Thyroid gland (tissue), 4 donors: ENCODE measurements around the gene APBB1IP. TPM values are rescaled to one million over a fixed set of nuclear protein-coding genes. Genes with fewer than 3 reads are reported as not detected.

ENCODE experiments used
- DNase-seq, 2 donors: peaks; one replicate each; pipeline ENCODE4 v3.0.0-alpha.2; 2019
- H3K27ac ChIP-seq, 3 donors: fragments of 200-600 bp; sonication (generic); 1 replicate in 2 of 3; 2 replicates in 1 of 3; pipeline ENCODE4 v1.5.1; 2016 to 2019; ENCODE audit warnings: mild to moderate bottlenecking in 1 of 3, moderate library complexity in 1 of 3
- H3K27me3 ChIP-seq: fragments of 200-600 bp; sonication (generic); one replicate; pipeline ENCODE4 v1.5.1; 2019
- H3K36me3 ChIP-seq, 2 donors: fragments of 200-600 bp; sonication (generic); one replicate each; pipeline ENCODE4 v1.5.1; 2016 to 2019
- H3K4me1 ChIP-seq, 2 donors: fragments of 200-600 bp; sonication (generic); one replicate each; pipeline ENCODE4 v1.5.1; 2017 to 2019
- H3K4me3 ChIP-seq, 3 donors: fragments of 200-600 bp; sonication (generic); replicated peaks in 1 of 3; 1 replicate in 2 of 3; 2 replicates in 1 of 3; pipeline ENCODE4 v1.5.1; 2016; ENCODE audit warnings: mild to moderate bottlenecking in 1 of 3
- H3K9me3 ChIP-seq: fragments of 200-600 bp; sonication (generic); one replicate; pipeline ENCODE4 v1.5.1; 2017
- POLR2A ChIP-seq, 2 donors: fragments of 450-650 bp; IDR thresholded peaks; one replicate each; pipeline ENCODE4 v1.6.1; 2017; ENCODE audit warnings: antibody characterized with exemption in 2 of 2, mild to moderate bottlenecking in 2 of 2, moderate library complexity in 1 of 2
- WGBS, 2 donors: methylation state at CpG; one replicate each; pipeline ENCODE4 v1.1.5; 2017; 5-methylcytosine and 5-hydroxymethylcytosine counted together
- intact Hi-C: fragments of 100-400 bp; cut with DNase I; formaldehyde crosslinking; loops from one replicate; pipeline ENCODE4 v1.15.1; 2023
- total RNA-seq, 4 donors: library from RNA; depleted of rRNA; stranded (reverse); fragments of >200 nt; gene quantifications; one replicate each; pipeline ENCODE4 v1.2.3, GENCODE V29; 2016
- TF ChIP-seq, protein P1 (sequence below), 6 experiments: fragments of 200-600 bp in 3 of 6; fragments of 450-650 bp in 3 of 6; sonication (generic) in 3 of 6; IDR thresholded peaks; one replicate each; pipeline ENCODE4 v1.5.1; 2016 to 2019; ENCODE audit warnings: antibody characterized with exemption in 6 of 6, mild to moderate bottlenecking in 2 of 6, inconsistent platforms in 1 of 6, moderate library complexity in 1 of 6

Gene APBB1IP
- total RNA-seq, 4 donors from 2014 or later = 1.5 to 4.3 (median 2.2) TPM

DNA sequence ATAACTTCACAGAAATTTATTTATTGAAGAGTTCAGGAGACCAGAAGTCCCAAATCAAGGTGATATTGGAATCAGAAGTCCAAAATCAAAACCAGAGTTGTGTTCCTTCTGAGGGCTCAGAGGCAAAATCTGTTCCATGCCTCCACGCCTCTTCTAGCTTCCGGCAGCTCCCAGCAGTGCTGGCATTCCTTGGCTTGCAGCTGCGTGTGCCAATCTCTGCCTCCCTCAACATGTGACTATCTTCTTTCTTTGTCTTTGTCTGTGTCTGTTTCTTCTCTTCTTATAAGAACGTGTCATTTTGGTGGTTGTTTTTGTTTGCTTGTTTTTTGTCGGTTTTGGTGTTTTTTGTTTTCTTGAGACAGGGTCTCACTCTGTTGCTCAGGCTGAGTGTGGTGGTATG, 116.1 kb downstream of the APBB1IP start:
- H3K36me3 ChIP-seq = no peaks in the 10 kb centered on the region
- H3K9me3 ChIP-seq = no peaks in the 10 kb centered on the region
- H3K27ac ChIP-seq = no peak overlapping the region
- H3K4me1 ChIP-seq = peaks cover 0 to 7% of the 10 kb centered on the region in 2 donors
- WGBS, 2 donors = 89 to 91% methylated on average over 5 of the region's 5 CpGs
- H3K4me3 ChIP-seq = no peak overlapping the region
- H3K27me3 ChIP-seq = no peaks in the 10 kb centered on the region
- intact Hi-C loops = no loop called here
- DNase-seq = no peak
- TF ChIP-seq, protein P1, sequence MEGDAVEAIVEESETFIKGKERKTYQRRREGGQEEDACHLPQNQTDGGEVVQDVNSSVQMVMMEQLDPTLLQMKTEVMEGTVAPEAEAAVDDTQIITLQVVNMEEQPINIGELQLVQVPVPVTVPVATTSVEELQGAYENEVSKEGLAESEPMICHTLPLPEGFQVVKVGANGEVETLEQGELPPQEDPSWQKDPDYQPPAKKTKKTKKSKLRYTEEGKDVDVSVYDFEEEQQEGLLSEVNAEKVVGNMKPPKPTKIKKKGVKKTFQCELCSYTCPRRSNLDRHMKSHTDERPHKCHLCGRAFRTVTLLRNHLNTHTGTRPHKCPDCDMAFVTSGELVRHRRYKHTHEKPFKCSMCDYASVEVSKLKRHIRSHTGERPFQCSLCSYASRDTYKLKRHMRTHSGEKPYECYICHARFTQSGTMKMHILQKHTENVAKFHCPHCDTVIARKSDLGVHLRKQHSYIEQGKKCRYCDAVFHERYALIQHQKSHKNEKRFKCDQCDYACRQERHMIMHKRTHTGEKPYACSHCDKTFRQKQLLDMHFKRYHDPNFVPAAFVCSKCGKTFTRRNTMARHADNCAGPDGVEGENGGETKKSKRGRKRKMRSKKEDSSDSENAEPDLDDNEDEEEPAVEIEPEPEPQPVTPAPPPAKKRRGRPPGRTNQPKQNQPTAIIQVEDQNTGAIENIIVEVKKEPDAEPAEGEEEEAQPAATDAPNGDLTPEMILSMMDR (IDR thresholded peaks at IDR 0.05) = no peak
- TF ChIP-seq POLR2A (IDR thresholded peaks at IDR 0.05) = no peak

DNA sequence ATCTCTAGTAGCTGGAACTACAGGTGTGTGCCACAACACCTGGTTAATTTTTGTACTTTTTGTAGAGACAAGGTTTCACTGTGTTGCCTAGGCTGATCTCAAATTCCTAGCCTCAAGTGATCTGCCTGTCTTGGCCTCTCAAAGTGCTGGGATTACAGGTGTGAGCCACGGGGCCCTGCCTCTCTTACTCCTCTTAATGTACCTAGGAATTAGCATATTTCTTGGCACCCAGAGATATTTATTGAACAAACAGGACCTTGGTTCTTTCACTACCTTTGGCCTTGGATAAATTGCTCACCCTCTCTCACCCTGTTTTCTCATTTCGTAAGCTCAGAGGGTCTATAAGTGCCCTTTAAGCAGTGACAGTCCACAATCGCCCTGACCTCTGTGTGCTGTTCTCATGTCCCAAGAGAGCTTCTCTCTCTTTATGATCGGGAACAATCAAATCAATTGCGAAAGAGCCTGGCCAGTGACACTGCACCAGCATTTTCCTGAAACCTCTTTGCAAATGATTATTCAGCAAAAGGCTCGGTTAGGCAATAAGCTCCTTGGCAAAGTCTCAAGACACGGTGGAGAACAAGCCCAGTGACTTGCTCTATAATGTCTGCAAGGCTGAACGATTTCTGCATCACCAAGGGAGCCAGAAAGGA, 117.7 kb downstream of the APBB1IP start:
- intact Hi-C loops = no loop called here
- Histone ChIP-seq H3K27ac (no peak overlapping the region), H3K4me1 (peaks cover 0 to 7% of the 10 kb centered on the region in 2 donors), H3K9me3 (no peaks in the 10 kb centered on the region), H3K4me3 (no peak overlapping the region), H3K36me3 (no peaks in the 10 kb centered on the region), H3K27me3 (no peaks in the 10 kb centered on the region)
- TF ChIP-seq, protein P1 (IDR thresholded peaks at IDR 0.05) = no peak
- no peak for TF ChIP-seq POLR2A (IDR thresholded peaks at IDR 0.05)
- WGBS, 2 donors = 26 to 31% methylated on average over 8 of the region's 8 CpGs
- peak; percentile 57 to 62 for DNase-seq

DNA sequence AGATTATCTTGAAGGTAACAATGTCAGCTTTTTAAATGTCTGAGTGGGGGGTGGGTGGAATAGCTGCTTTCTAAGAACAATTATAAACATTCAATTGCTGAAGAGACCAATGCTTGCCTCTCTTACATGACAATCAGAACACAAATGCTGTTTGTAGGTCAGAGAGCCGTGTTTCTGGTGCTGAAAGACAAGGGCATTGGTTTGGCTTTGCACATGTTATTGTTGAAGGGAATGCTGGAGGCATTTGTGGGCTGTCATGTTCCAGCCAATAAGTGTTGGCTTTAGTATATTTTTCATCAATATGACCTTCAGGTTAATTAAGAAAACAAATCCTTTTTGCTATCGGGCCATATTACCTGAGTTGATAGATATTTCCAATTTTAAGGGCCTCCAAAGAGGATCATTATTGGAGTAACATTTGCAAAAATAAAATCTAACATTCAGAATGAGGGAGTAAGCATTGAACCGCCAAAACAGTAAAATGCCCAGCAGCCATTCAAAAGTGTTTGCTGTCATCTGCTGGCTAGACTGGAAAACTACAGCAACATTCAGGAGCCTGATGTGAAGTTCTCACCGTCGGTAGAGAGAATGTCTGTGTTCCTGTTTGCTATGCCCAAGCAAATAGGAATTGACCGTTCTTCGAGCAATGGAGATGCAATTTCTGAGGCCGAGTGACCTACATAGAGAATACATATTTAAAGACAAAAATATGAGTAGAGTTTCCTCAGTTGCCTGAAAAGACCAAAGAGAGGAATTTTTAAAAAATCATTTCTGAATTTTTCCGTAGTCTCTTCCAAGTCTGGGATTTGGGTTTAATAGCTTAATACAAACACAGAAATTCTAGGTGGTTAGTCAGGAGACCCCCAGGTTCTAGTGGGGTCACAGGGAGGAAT, 118.9 kb downstream of the APBB1IP start:
- H3K27ac ChIP-seq = no peak overlapping the region
- WGBS, 2 donors = 21 to 24% methylated on average over 9 of the region's 9 CpGs
- H3K27me3 ChIP-seq = no peaks in the 10 kb centered on the region
- H3K4me3 ChIP-seq = no peak overlapping the region
- no peaks in the 10 kb centered on the region for H3K9me3 ChIP-seq
- TF ChIP-seq POLR2A (IDR thresholded peaks at IDR 0.05) = no peak
- TF ChIP-seq, protein P1 (IDR thresholded peaks at IDR 0.05) = peak; percentile 62 to 94 (median 91)
- no peaks in the 10 kb centered on the region for H3K36me3 ChIP-seq
- DNase-seq = peak; percentile 13 to 17
- peaks cover 0 to 7% of the 10 kb centered on the region in 2 donors for H3K4me1 ChIP-seq
- intact Hi-C loops = no loop called here

DNA sequence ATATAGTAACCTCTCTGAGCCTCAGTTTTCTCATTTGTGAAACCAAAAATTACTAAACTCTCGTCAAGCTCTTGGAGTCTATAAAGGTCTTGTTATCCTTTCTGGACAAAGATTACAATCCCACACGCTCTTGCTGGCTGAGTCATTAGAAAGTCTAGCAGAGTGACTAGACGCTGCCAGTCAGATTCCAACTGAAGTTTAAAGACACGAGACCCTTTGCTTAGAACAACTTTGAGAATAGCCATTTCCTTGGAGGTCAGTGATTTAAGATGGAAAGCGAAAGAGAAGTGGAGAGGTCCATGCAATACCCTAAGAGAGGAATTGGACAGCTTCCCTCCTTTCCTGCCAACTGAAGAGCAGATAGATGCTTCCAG, 119.5 kb downstream of the APBB1IP start:
- Histone ChIP-seq H3K4me3 (no peak overlapping the region), H3K36me3 (no peaks in the 10 kb centered on the region), H3K9me3 (no peaks in the 10 kb centered on the region), H3K27ac (no peak overlapping the region), H3K4me1 (peaks cover 0 to 7% of the 10 kb centered on the region in 2 donors), H3K27me3 (no peaks in the 10 kb centered on the region)
- WGBS, 2 donors = 37 to 48% methylated on average over 5 of the region's 5 CpGs
- intact Hi-C loops = loop anchor here (2.0 kb wide), 1 partner anchor 219 kb away; no protein-coding TSS in a partner anchor
- no peak for TF ChIP-seq POLR2A (IDR thresholded peaks at IDR 0.05)
- TF ChIP-seq, protein P1 (IDR thresholded peaks at IDR 0.05) = no peak
- DNase-seq = no peak
